K562 (cell line): ENCODE measurements around the gene CD163. TPM values are rescaled to one million over a fixed set of nuclear protein-coding genes. Genes with fewer than 3 reads are reported as not detected.

Experiments used
- ATAC-seq: fragments of 200-7000 bp; cut with Tn5 transposase; 3 replicates; pipeline ENCODE4 v1.9.1; 2020; ENCODE audit warnings: moderate library complexity
- BruUV-seq: library from RNA; stranded (reverse); fragments of 400-500 nt; replicated peaks from 2 replicates; lab custom pipeline; 2021; lab: Mats Ljungman, UMichigan
- CTCF ChIA-PET: fragments of 300-600 bp; formaldehyde crosslinking; extraction: SDS; loops from one replicate; lab custom pipeline; 2021; ENCODE audit warnings: low intra/inter-chr PET ratio; lab: Yijun Ruan, JAX
- POLR2A ChIA-PET: fragments of 300-600, 350-650 bp; sonication (Branson Sonifier 250); formaldehyde crosslinking; extraction: SDS; loops from one replicate; lab custom pipeline; 2021; ENCODE audit warnings: antibody characterized with exemption, inconsistent platforms; lab: Yijun Ruan, JAX
- DNase-seq, 4 experiments: peaks; one replicate each; pipeline versions ENCODE4 v3.0.0 to v3.0.0-alpha.2; 2011 to 2018; ENCODE audit warnings: low spot score in 3 of 4, mixed read lengths in 3 of 4; ENCODE audit errors: extremely low read depth in 1 of 4
- FAIRE-seq: peaks from 2 replicates; lab custom pipeline; 2011; peaks lifted over from hg19 to GRCh38; lab: Jason Lieb, UNC
- H2AFZ ChIP-seq: 2 replicates; pipeline ENCODE4 v1.6.0; 2011; ENCODE audit warnings: low read depth, low read length, control low read depth, inconsistent platforms
- H3K27ac ChIP-seq: fragments of 200-600 bp; 3 replicates; pipeline ENCODE4 v1.8.0; 2011; ENCODE audit warnings: low read depth, mild to moderate bottlenecking, control low read depth, inconsistent platforms, low read length, moderate library complexity, mixed read lengths; ENCODE audit errors: extremely low read depth
- H3K27me3 ChIP-seq, 2 experiments: fragments of 300-600 bp in 1 of 2; 2 replicates in 1 of 2; 3 replicates in 1 of 2; pipeline versions ENCODE4 v1.6.0 to v1.8.0; 2011; ENCODE audit warnings: inconsistent platforms in 2 of 2, low read length in 2 of 2, mild to moderate bottlenecking in 1 of 2, mixed read lengths in 1 of 2, moderate library complexity in 1 of 2; ENCODE audit not compliant: control insufficient read depth in 2 of 2, insufficient read depth in 2 of 2
- H3K36me3 ChIP-seq: fragments of 300-600 bp; 3 replicates; pipeline ENCODE4 v1.8.0; 2011; ENCODE audit warnings: mild to moderate bottlenecking, low read length, inconsistent platforms; ENCODE audit not compliant: control insufficient read depth, insufficient read depth
- H3K4me1 ChIP-seq, 2 experiments: fragments of 200-600 bp in 1 of 2; replicated peaks in 1 of 2; 2 replicates in 1 of 2; 3 replicates in 1 of 2; pipeline versions ENCODE4 v1.5.1 to v1.8.0; 2011; ENCODE audit warnings: inconsistent platforms in 2 of 2, low read length in 2 of 2, mild to moderate bottlenecking in 1 of 2, mixed read lengths in 1 of 2, moderate library complexity in 1 of 2; ENCODE audit not compliant: control insufficient read depth in 2 of 2, insufficient read depth in 2 of 2
- H3K4me2 ChIP-seq: 2 replicates; pipeline ENCODE4 v1.6.1; 2011; ENCODE audit warnings: low read length, control low read depth, inconsistent platforms, mixed read lengths; ENCODE audit not compliant: insufficient read depth
- H3K4me3 ChIP-seq: fragments of 200-600 bp; sonication (generic), shearing (Covaris generic); 2 replicates; pipeline ENCODE4 v1.5.1; 2016; ENCODE audit warnings: control low read depth, inconsistent platforms
- H3K79me2 ChIP-seq: fragments of 200-600 bp; 3 replicates; pipeline ENCODE4 v1.8.0; 2011; ENCODE audit warnings: low read length, inconsistent platforms; ENCODE audit not compliant: control insufficient read depth, insufficient read depth
- H3K9ac ChIP-seq, 2 experiments: 2 replicates each; pipeline versions ENCODE4 v1.6.0 to v1.6.1; 2011; ENCODE audit warnings: low read depth in 2 of 2, low read length in 2 of 2, control low read depth in 1 of 2, inconsistent platforms in 1 of 2, mild to moderate bottlenecking in 1 of 2, mixed read lengths in 1 of 2; ENCODE audit not compliant: insufficient read depth in 1 of 2
- H3K9me1 ChIP-seq: one replicate; pipeline ENCODE4 v1.6.0; 2011; ENCODE audit warnings: inconsistent platforms, mild to moderate bottlenecking, low read length, moderate library complexity; ENCODE audit not compliant: control insufficient read depth, insufficient read depth
- H3K9me3 ChIP-seq: replicated peaks from 2 replicates; pipeline ENCODE4 v1.5.1; 2011; ENCODE audit warnings: low read depth, low read length, inconsistent platforms; ENCODE audit not compliant: control insufficient read depth, insufficient read depth
- H4K20me1 ChIP-seq: replicated peaks from 2 replicates; pipeline ENCODE4 v1.6.1; 2011; ENCODE audit warnings: low read length, inconsistent platforms, mixed read lengths; ENCODE audit not compliant: control insufficient read depth, insufficient read depth
- ARID1B ChIP-seq: fragments of 450-650 bp; IDR thresholded peaks from 2 replicates; pipeline ENCODE4 v1.6.1; 2016; ENCODE audit warnings: antibody characterized with exemption, mild to moderate bottlenecking, inconsistent platforms
- C11orf30 ChIP-seq: fragments of 450-650 bp; IDR thresholded peaks from 2 replicates; pipeline ENCODE4 v1.6.1; 2016; ENCODE audit warnings: low read depth, mild to moderate bottlenecking
- CC2D1A ChIP-seq: fragments of 450-650 bp; IDR thresholded peaks from 2 replicates; pipeline ENCODE4 v1.6.1; 2017; ENCODE audit warnings: mild to moderate bottlenecking
- L3MBTL2 ChIP-seq: fragments of 450-650 bp; IDR thresholded peaks from 2 replicates; pipeline ENCODE4 v1.6.1; 2016; ENCODE audit warnings: mild to moderate bottlenecking, moderate library complexity
- MAFF ChIP-seq: IDR thresholded peaks from 2 replicates; pipeline ENCODE4 v1.6.1; 2012; ENCODE audit warnings: low read length, improper control_type of control experiment
- MAFG ChIP-seq: fragments of 450-650 bp; conservative IDR thresholded peaks from 2 replicates; pipeline ENCODE4 v1.6.1; 2016; ENCODE audit warnings: missing genetic modification characterization, missing compliant biosample characterization
- NFE2 ChIP-seq: IDR thresholded peaks from 2 replicates; pipeline ENCODE4 v1.6.1; 2014; ENCODE audit warnings: antibody characterized with exemption, low read depth
- RAD21 ChIP-seq, 2 experiments: fragments of 250-450 bp in 1 of 2; fragments of 450-650 bp in 1 of 2; sonication (Bioruptor Pico) in 1 of 2; formaldehyde crosslinking in 1 of 2; IDR thresholded peaks in 1 of 2; conservative IDR thresholded peaks in 1 of 2; 2 replicates each; pipeline versions ENCODE4 v1.4.0 to v1.8.0; 2020 to 2022; ENCODE audit warnings: mild to moderate bottlenecking in 2 of 2, moderate library complexity in 1 of 2
- STAG1 ChIP-seq: sonication (generic); formaldehyde crosslinking; IDR thresholded peaks from 2 replicates; pipeline ENCODE4 v1.5.0; 2020; ENCODE audit warnings: missing genetic modification reagents, borderline replicate concordance
- TAF15 ChIP-seq: fragments of 200-400 bp; formaldehyde crosslinking; IDR thresholded peaks from 2 replicates; pipeline ENCODE4 v1.6.1; 2017; ENCODE audit warnings: mild to moderate bottlenecking, low read depth, low read length, moderate library complexity
- ZNF197 ChIP-seq: fragments of 200-800 bp; sonication (Bioruptor generic); IDR thresholded peaks from 2 replicates; pipeline ENCODE4 v1.6.1; 2016; ENCODE audit warnings: low read depth, missing genetic modification characterization, missing compliant biosample characterization
- ZNF316 ChIP-seq: fragments of 450-650 bp; IDR thresholded peaks from 2 replicates; pipeline ENCODE4 v1.6.1; 2016
- WGBS: fragments of 100-300 bp; shearing (Covaris generic); methylation state at CpG from one replicate; pipeline ENCODE4 v1.1.6; 2016; ENCODE audit warnings: low coverage, mixed read lengths; ENCODE audit not compliant: insufficient coverage; ENCODE audit errors: missing lambda C conversion rate; 5-methylcytosine and 5-hydroxymethylcytosine counted together
- in situ Hi-C: fragments of 300-500 bp; cut with MboI; formaldehyde crosslinking; loops from 4 replicates; pipeline ENCODE4 v1.15.0; 2018; ENCODE audit warnings: inconsistent platforms, mixed read lengths
- intact Hi-C: fragments of 100-400 bp; cut with micrococcal nuclease; formaldehyde crosslinking; loops from 2 replicates; pipeline ENCODE4 v1.14.2; 2022
- polyA plus RNA-seq, 8 experiments: library from polyadenylated mRNA; depleted of rRNA in 4 of 8; stranded (reverse) in 5 of 8; unstranded in 3 of 8; fragments of >200 nt; fragmentation: Nextera tagmentation in 2 of 8; fragmentation: Illumina TruSeq in 1 of 8; extraction: Ambion mirVana in 2 of 8; extraction: Trizol in 1 of 8; gene quantifications; 2 replicates each; pipeline versions ENCODE4 v1.2.1 to v1.2.3, GENCODE V29; 2011 to 2014; ENCODE audit warnings: inconsistent platforms in 1 of 8, missing spikeins in 1 of 8
- total RNA-seq, 7 experiments: library from RNA; depleted of rRNA in 6 of 7; stranded (reverse); fragments of >200 nt in 6 of 7; fragmentation: Illumina TruSeq in 2 of 7; extraction: Trizol in 2 of 7; gene quantifications; 2 replicates each; pipeline versions ENCODE4 v1.2.1 to v1.2.3, GENCODE V29; 2011 to 2021; ENCODE audit warnings: low replicate concordance in 1 of 7
- TF ChIP-seq, protein P1 (sequence below): fragments of 450-650 bp; formaldehyde crosslinking; IDR thresholded peaks from 2 replicates; pipeline ENCODE4 v1.4.0; 2020; ENCODE audit warnings: mild to moderate bottlenecking, moderate library complexity
- TF ChIP-seq, protein P2 (sequence below): fragments of 250-450 bp; sonication (Bioruptor Pico); IDR thresholded peaks from 2 replicates; pipeline ENCODE4 v1.4.0; 2020; ENCODE audit warnings: mild to moderate bottlenecking, moderate library complexity

The CD163 gene
- total and polyA plus RNA-seq, 9 of the 15 experiments (the other 6 are each of a cell fraction or from before 2014, with no cell fraction given), result 0.62 TPM; not detected in 8

DNA sequence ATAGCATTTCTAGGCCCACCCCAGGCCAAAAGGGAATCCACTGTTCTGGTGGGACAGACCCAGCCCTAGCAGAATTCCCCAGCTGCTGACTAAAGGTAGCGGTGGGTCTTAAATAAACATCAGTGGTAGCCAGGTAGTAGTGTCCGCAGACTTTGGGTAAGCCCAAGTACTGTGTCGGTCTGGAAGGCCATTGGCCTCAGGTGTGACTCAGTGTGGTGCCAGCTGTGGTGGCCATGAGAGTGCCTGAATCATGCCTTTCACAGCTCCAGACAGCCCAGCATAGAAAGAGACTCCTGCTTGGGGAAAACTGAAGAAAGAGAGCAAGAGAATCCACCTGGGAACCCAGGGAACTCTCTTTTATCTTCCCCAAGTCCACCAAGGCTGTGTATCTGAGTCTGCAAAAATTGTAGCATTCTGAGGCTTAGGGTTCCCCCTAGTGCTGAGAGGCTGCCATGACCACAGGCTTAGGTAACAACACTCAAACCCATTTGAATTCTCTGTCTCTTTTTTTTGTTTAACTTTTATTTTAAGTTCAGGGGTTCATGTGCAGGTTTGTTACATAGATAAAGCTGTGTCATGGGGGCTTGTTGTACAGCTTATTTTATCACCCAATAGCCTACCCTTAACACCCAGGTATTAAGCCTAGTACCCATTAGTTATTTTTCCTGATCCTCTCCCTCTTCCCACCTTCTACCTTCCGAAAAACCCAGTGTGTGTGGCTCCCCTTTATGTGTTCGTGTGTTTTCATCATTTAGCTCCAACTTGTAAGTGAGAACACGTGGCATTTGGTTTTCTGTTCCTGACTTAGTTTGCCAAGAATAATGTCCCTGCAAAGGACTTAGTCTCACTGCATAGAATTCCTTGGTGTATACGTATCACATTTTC lies 43.0 kb downstream of the CD163 start:
- in situ Hi-C loops, result loop anchor here (5.0 kb wide), 1 partner anchor 238 kb away; no protein-coding TSS in a partner anchor
- peak; percentile 93 for FAIRE-seq
- POLR2A ChIA-PET, result no interaction called here
- TF ChIP-seq ZNF197 (no peak), TAF15 (no peak), NFE2 (peak; percentile 46; the same call in 1 of the 2 replicates), ZNF316 (peak; percentile 54), L3MBTL2 (0 out of 2 replicates have a peak, but pooled peaks have one; percentile 16), CC2D1A (peak; percentile 47; the same call in 1 of the 2 replicates), C11orf30 (peak; percentile 64; the same call in 1 of the 2 replicates), MAFF (peak; percentile 66; the same call in 1 of the 2 replicates), MAFG (tag) (peak; percentile 61; the same call in 1 of the 2 replicates), STAG1 (CRISPR knock-in tag) (peak; percentile 62; the same call in 1 of the 2 replicates), ARID1B (no peak), RAD21 (CRISPR knock-in tag; conservative IDR thresholded peaks at IDR 0.05 in 1 of 2, IDR thresholded peaks at IDR 0.05 in 1 of 2) (peak; percentile 90 to 96)
- TF ChIP-seq, protein P1, sequence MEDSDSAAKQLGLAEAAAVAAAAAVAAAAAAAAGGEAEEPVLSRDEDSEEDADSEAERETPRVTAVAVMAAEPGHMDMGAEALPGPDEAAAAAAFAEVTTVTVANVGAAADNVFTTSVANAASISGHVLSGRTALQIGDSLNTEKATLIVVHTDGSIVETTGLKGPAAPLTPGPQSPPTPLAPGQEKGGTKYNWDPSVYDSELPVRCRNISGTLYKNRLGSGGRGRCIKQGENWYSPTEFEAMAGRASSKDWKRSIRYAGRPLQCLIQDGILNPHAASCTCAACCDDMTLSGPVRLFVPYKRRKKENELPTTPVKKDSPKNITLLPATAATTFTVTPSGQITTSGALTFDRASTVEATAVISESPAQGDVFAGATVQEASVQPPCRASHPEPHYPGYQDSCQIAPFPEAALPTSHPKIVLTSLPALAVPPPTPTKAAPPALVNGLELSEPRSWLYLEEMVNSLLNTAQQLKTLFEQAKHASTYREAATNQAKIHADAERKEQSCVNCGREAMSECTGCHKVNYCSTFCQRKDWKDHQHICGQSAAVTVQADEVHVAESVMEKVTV, result peak; percentile 85
- TF ChIP-seq, protein P2, sequence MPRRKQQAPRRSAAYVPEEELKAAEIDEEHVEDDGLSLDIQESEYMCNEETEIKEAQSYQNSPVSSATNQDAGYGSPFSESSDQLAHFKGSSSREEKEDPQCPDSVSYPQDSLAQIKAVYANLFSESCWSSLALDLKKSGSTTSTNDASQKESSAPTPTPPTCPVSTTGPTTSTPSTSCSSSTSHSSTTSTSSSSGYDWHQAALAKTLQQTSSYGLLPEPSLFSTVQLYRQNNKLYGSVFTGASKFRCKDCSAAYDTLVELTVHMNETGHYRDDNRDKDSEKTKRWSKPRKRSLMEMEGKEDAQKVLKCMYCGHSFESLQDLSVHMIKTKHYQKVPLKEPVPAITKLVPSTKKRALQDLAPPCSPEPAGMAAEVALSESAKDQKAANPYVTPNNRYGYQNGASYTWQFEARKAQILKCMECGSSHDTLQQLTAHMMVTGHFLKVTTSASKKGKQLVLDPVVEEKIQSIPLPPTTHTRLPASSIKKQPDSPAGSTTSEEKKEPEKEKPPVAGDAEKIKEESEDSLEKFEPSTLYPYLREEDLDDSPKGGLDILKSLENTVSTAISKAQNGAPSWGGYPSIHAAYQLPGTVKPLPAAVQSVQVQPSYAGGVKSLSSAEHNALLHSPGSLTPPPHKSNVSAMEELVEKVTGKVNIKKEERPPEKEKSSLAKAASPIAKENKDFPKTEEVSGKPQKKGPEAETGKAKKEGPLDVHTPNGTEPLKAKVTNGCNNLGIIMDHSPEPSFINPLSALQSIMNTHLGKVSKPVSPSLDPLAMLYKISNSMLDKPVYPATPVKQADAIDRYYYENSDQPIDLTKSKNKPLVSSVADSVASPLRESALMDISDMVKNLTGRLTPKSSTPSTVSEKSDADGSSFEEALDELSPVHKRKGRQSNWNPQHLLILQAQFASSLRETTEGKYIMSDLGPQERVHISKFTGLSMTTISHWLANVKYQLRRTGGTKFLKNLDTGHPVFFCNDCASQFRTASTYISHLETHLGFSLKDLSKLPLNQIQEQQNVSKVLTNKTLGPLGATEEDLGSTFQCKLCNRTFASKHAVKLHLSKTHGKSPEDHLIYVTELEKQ (CRISPR knock-in tag), result no peak

More for the DNA sequence above, 43.0 kb downstream of the CD163 start:
- 22% methylated on average over 7 of the region's 7 CpGs for WGBS
- Histone ChIP-seq H3K4me3 (no peak overlapping the region), H3K79me2 (no peaks in the 10 kb centered on the region), H3K36me3 (no peaks in the 10 kb centered on the region), H4K20me1 (no peaks in the 10 kb centered on the region), H3K4me1 (no peaks in the 10 kb centered on the region), H2AFZ (0 out of 2 replicates have a peak overlapping the region, but pooled peaks have one; percentile 17), H3K9me3 (no peaks in the 10 kb centered on the region), H3K27ac (no peak overlapping the region), H3K4me2 (peak overlapping the region; percentile 12; the same call in 1 of the 2 replicates), H3K27me3 (no peaks in the 10 kb centered on the region; a peak in 1 of 5 replicates), H3K9ac (peak overlapping the region in 1 of 2 experiments; percentile 17; a peak in 1 of 4 replicates), H3K9me1 (no peaks in the 10 kb centered on the region)
- intact Hi-C loops, result loop anchor here (1.0 to 5.0 kb wide), 4 partner anchors 86 to 241 kb away; no protein-coding TSS in a partner anchor
- ATAC-seq (peak; percentile 92), DNase-seq (peak; percentile 48 to 66 (median 53))
- CTCF ChIA-PET, result interaction anchor here (0.8 to 2.8 kb wide), 2 partner anchors 21 to 240 kb away, joined by 3 to 42 read pairs; no protein-coding TSS in a partner anchor
- no TSS peak for BruUV-seq
